T-helper 9 cell (primary cell): ENCODE data around the gene USHBP1.

Experiments used
- DNase-seq: peaks from one replicate; pipeline ENCODE4 v3.0.0-alpha.2; 2020

USHBP1 gene

GRCh38 chr19:17209126-17210036 is 55.2 kb downstream of the USHBP1 start:
- DNase-seq: no peak

DNA sequence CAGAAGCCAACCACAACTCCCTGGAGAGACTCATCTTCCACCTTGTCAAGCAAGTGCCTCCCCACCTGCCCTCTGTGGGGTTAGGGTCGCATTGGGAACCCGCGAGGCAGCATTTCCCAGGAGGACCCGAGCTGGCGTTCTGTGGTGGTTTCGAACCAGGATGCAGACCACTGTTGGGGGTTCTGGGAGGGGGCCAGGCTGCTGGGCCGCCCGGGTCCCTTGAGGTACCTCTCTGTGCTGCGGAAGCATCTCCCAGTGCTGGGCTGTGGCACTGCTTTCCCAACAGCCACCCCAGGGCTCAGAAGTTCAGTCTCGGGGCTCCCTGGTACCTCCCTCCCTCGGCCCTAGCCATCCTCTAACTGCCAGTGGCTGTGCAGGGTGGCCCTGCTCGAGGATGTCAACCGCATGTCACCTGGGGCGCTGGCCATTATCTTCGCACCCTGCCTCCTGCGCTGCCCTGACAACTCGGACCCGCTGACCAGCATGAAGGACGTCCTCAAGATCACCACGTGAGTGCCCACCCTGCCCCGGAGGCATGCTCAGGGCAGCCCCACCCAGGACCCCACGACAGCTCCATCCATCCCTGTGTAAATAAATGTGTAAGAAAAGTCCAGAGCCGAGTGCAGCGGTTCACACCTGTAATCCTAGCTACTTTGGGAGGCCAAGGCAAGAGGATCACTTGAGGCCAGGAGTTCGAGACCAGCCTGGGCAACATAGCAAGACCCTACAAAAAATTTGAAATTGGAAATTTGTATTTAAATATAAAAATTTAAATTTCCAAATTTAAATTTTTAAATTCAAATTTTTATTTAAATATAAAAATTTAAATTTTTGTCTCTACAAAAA is 57.6 kb downstream of the USHBP1 start:
- no peak for DNase-seq

GRCh38 chr19:17205237-17206140 is 59.1 kb downstream of the USHBP1 start:
- DNase-seq: peak; percentile 27

DNA sequence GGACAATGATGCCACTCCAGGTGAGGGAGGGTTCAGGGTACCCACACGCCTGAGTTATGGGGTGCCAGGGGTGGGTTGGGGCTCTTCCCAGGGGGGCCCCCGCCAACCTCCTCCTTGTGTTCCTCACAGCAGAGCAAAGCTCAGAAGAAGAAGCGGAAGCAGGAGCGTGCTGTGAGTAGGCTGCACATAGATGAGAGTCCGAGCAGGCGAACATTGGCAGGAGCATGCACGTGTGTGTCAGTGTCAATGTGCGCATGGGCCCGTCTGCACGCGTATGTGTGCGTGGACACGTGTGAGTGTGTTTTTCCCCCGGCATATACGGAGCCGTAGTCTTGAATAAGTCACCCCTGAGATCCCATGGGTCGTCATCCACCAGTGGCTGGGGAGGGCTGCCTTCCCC is 61.8 kb downstream of the USHBP1 start:
- no peak for DNase-seq

DNA sequence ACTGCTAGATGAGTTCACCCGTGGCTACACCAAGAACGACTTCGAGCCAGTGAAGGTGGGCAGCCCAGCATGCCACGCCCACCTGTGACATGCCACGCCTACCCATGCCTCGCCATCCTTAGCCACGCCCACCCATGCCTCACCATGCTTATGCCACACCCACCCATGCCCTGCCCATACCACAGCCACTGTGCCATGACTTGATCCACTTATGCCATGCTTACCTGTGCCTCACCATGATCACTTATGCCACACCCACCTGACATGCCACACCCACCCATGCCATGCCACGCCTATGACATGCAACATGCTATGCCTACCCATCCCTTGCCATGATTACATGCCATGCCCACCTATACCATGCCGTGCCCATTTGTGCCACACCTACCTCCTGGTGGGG is 62.3 kb downstream of the USHBP1 start:
- DNase-seq: no peak

DNA sequence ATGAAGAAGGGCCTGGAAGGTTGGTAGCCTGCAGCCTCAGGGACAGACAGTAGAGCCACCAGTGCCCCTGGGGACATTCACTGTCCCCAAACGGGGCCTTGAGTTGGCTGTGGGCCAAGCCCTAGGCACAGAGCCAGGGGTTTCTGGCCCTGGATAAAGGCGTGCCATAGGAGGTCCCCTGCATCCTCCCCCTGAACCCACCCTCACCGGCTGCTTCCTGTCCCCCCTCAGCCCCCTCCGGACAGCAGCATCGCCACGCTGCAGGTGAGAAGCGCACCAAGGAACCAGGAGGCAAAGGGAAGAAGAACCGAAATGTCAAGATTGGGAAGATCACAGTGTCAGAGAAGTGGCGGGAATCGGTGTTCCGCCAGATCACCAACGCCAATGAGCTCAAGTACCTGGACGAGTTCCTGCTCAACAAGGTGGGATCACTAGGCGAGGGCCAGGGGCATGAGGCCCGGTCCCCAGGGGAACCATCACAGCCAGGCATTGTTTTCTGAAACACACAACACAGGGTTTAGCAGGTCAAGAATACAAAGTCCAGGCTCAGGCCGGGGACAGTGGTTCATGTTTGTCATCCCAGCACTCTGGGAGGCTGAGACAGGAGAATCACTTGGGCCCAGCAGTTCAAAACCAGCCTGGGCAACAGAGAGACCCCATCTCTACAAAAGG is 64.0 kb downstream of the USHBP1 start:
- no peak for DNase-seq
